Fibroblast of lung (primary cell): ENCODE measurements around the gene CRLF2. TPM values are rescaled to one million over a fixed set of nuclear protein-coding genes. Genes with fewer than 3 reads are reported as not detected.
"Not testable (repeated sequence)": the region's sequence is repeated elsewhere in the genome, so short reads cannot be mapped to it uniquely, and the experiment has no call there.

ENCODE experiments used
- DNase-seq, 2 donors: peaks; one replicate each; pipeline versions ENCODE4 v3.0.0 to v3.0.0-alpha.2; 2010; ENCODE audit warnings: low read depth in 2 of 2
- H2AFZ ChIP-seq: 2 replicates; pipeline ENCODE4 v1.5.1; 2012; ENCODE audit warnings: low read length, control low read depth, inconsistent platforms
- H3K27ac ChIP-seq: 2 replicates; pipeline ENCODE4 v1.5.1; 2011; ENCODE audit warnings: low read length, control low read depth; ENCODE audit not compliant: insufficient read depth
- H3K27me3 ChIP-seq: 2 replicates; pipeline ENCODE4 v1.5.1; 2011; ENCODE audit warnings: mild to moderate bottlenecking, low read length; ENCODE audit not compliant: control insufficient read depth, insufficient read depth
- H3K36me3 ChIP-seq: 2 replicates; pipeline ENCODE4 v1.5.1; 2011; ENCODE audit warnings: low read length; ENCODE audit not compliant: control insufficient read depth, insufficient read depth
- H3K4me1 ChIP-seq: 2 replicates; pipeline ENCODE4 v1.5.1; 2011; ENCODE audit warnings: low read length; ENCODE audit not compliant: control insufficient read depth, insufficient read depth; ENCODE audit errors: extremely low read depth
- H3K4me2 ChIP-seq: 2 replicates; pipeline ENCODE4 v1.5.1; 2011; ENCODE audit warnings: low read length, control low read depth; ENCODE audit not compliant: insufficient read depth; ENCODE audit errors: extremely low read depth
- H3K4me3 ChIP-seq, 4 experiments: fragments of 200-600 bp in 1 of 4; sonication (generic) in 1 of 4; replicated peaks in 1 of 4; 2 replicates each; pipeline ENCODE4 v1.5.1; 2011 to 2016; ENCODE audit warnings: low read length in 4 of 4, low read depth in 3 of 4, mild to moderate bottlenecking in 3 of 4, control low read depth in 2 of 4, inconsistent platforms in 1 of 4, mixed read lengths in 1 of 4; ENCODE audit not compliant: insufficient read depth in 1 of 4; ENCODE audit errors: control extremely low read depth in 1 of 4
- H3K79me2 ChIP-seq: 2 replicates; pipeline ENCODE4 v1.5.1; 2012; ENCODE audit warnings: mild to moderate bottlenecking, low read length, inconsistent platforms; ENCODE audit not compliant: control insufficient read depth, insufficient read depth
- H3K9ac ChIP-seq: 2 replicates; pipeline ENCODE4 v1.5.1; 2011; ENCODE audit warnings: mild to moderate bottlenecking, low read length, control low read depth; ENCODE audit not compliant: insufficient read depth
- H3K9me3 ChIP-seq: 2 replicates; pipeline ENCODE4 v1.5.1; 2012; ENCODE audit warnings: low read depth, low read length; ENCODE audit not compliant: control insufficient read depth, insufficient read depth
- H4K20me1 ChIP-seq: 2 replicates; pipeline ENCODE4 v1.5.1; 2011; ENCODE audit warnings: low read length; ENCODE audit not compliant: control insufficient read depth, insufficient read depth; ENCODE audit errors: extremely low read depth
- CTCF ChIP-seq, 2 donors: IDR thresholded peaks in 1 of 2; conservative IDR thresholded peaks in 1 of 2; 1 replicate in 1 of 2; 2 replicates in 1 of 2; pipeline ENCODE4 v1.5.1; 2011 to 2012; ENCODE audit warnings: low read length in 2 of 2, control low read depth in 1 of 2, inconsistent platforms in 1 of 2, low read depth in 1 of 2, mild to moderate bottlenecking in 1 of 2
- EZH2 ChIP-seq: IDR thresholded peaks from 2 replicates; pipeline ENCODE4 v1.5.1; 2012; ENCODE audit warnings: low read length, control low read depth, mild to moderate bottlenecking; ENCODE audit errors: missing control alignments
- polyA plus RNA-seq, 2 donors: library from polyadenylated mRNA; depleted of rRNA in 1 of 2; stranded (reverse) in 1 of 2; unstranded in 1 of 2; fragments of >200 nt; gene quantifications; 2 replicates each; pipeline ENCODE4 v1.2.1, GENCODE V29; 2011 to 2012; ENCODE audit warnings: missing spikeins in 1 of 2
- total RNA-seq: library from RNA; depleted of rRNA; stranded (reverse); fragments of >200 nt; gene quantifications from 2 replicates; pipeline ENCODE4 v1.2.1, GENCODE V29; 2014

Gene CRLF2
- total and polyA plus RNA-seq, 2 donors (not counting 1 experiment from before 2014, with no cell fraction given) = not detected

DNA sequence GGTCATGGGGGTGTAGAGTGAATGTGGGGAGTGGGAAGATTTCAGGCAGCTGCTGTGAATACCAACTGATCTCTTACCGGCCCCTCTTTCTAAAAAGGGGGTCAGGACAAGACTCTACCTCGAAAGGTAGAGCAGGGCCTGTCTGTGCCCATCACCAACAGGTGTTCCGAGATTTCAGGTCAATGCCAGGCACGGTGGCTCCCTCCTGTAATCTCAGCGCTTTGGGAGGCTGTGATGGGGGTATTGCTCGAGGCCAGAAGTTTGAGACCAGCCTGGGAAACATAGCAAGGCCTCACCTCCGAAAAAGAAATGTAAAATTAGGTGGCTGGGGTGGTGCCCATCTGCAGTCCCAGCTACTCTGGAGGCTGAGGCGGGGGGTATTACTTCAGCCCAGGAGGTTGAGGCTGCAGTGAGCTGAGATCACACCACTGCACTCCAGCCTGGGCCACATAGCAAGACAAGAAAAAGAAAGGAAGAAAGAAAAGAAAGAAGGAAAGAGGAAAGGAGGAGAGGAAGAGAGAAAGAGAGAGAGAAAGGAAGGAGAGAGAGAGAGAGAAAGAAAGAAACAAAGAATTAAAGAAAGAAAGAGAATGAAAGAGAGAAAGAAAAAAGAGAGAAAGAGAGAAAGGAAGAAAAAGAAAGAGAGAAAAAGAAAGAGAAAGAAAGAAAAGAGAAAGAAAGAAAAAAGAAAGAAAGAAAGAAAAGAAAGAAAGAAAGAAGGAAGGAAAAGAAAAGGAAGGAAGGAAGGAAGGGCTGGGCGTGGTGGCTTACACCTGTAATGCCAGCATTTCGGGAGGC is 50.1 kb downstream of the CRLF2 start:
- H4K20me1 ChIP-seq = no peaks in the 10 kb centered on the region
- no peaks in the 10 kb centered on the region for H3K27me3 ChIP-seq
- H3K9me3 ChIP-seq = no peaks in the 10 kb centered on the region
- H3K79me2 ChIP-seq = no peaks in the 10 kb centered on the region
- H3K4me2 ChIP-seq = no peak overlapping the region
- no peak overlapping the region for H3K9ac ChIP-seq
- H3K36me3 ChIP-seq = no peaks in the 10 kb centered on the region
- no peak for DNase-seq
- no peak overlapping the region for H3K27ac ChIP-seq
- H3K4me1 ChIP-seq = no peaks in the 10 kb centered on the region
- no peak overlapping the region for H3K4me3 ChIP-seq
- no peak overlapping the region for H2AFZ ChIP-seq
- TF ChIP-seq CTCF (conservative IDR thresholded peaks at IDR 0.05 in 1 of 2, IDR thresholded peaks at IDR 0.05 in 1 of 2; ENCODE audit: low read depth in 1 of 2, low read length in 2 of 2) = no peak
- no peak for TF ChIP-seq EZH2

- no peak for DNase-seq
- no peak overlapping the region for H3K4me3 ChIP-seq
- H3K36me3 ChIP-seq = no peaks in the 10 kb centered on the region
- H3K27ac ChIP-seq = no peak overlapping the region
- no peak overlapping the region for H2AFZ ChIP-seq
- H3K9me3 ChIP-seq = no peaks in the 10 kb centered on the region
- no peaks in the 10 kb centered on the region for H3K4me1 ChIP-seq
- no peak overlapping the region for H3K4me2 ChIP-seq
- H3K79me2 ChIP-seq = no peaks in the 10 kb centered on the region
- TF ChIP-seq EZH2 (no peak), CTCF (conservative IDR thresholded peaks at IDR 0.05 in 1 of 2, IDR thresholded peaks at IDR 0.05 in 1 of 2; ENCODE audit: low read depth in 1 of 2, low read length in 2 of 2) (no peak)
- no peak overlapping the region for H3K9ac ChIP-seq
- H3K27me3 ChIP-seq = no peaks in the 10 kb centered on the region
- H4K20me1 ChIP-seq = no peaks in the 10 kb centered on the region
These were observed 52.9 kb downstream of the CRLF2 start for GRCh38 chrX:1159548-1159947.

DNA sequence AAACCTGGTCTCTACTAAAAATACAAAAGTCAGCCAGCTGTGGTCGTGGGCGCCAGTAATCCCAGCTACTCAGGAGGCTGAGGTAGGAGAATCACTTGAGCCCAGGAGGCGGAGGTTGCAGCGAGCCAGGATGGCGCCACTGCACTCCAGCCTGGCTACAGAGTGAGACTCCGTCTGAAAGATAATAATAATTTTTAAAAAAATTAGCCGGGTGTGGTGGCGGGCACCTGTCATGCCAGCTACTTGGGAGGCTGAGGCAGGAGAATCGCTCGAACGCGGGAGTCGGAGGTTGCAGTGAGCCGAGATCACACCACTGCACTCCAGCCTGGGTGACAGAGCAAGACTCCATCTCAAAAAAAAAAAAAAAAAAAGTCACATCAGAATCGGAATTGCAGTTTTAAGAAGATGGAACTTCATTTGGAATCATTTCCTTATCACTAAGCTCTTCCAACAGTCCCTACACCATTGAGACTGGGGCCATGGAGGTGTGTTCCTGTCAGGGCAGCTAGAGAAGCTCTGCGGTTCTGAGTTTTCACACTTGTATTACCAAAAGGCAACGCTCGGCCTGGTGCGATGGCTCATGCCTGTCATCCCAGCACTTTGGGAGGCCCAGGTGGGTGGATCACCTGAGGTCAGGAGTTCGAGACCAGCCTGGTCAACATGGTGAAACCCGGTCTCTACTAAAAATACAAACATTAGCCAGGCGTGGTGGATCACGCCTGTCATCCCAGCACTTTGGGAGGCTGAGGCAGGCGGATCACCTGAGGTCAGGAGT is 55.6 kb downstream of the CRLF2 start:
- not testable (repeated sequence) for DNase-seq, H3K9me3 ChIP-seq, H3K27me3 ChIP-seq, H2AFZ ChIP-seq, H4K20me1 ChIP-seq, H3K36me3 ChIP-seq, H3K4me2 ChIP-seq, H3K4me1 ChIP-seq, H3K79me2 ChIP-seq, H3K27ac ChIP-seq, H3K9ac ChIP-seq, H3K4me3 ChIP-seq
